K562 (cell line): ENCODE measurements around the gene SPDL1. TPM values are rescaled to one million over a fixed set of nuclear protein-coding genes. Genes with fewer than 3 reads are reported as not detected.

ENCODE experiments used
- ATF3 ChIP-seq, 2 experiments: fragments of 450-650 bp in 1 of 2; sonication (generic) in 1 of 2; formaldehyde crosslinking in 1 of 2; IDR thresholded peaks in 1 of 2; conservative IDR thresholded peaks in 1 of 2; 2 replicates each; pipeline versions ENCODE4 v1.6.1 to v1.8.1; 2016 to 2023; ENCODE audit warnings: mild to moderate bottlenecking in 2 of 2, moderate library complexity in 2 of 2, inconsistent platforms in 1 of 2, missing genetic modification reagents in 1 of 2
- BDP1 ChIP-seq: IDR thresholded peaks from 3 replicates; pipeline ENCODE4 v1.6.1; 2011; ENCODE audit not compliant: insufficient read length, insufficient read depth
- ELF1 ChIP-seq: fragments of 200-800 bp; sonication (Bioruptor generic); IDR thresholded peaks from 2 replicates; pipeline ENCODE4 v1.6.1; 2016; ENCODE audit warnings: missing genetic modification characterization, missing compliant biosample characterization
- FOXA1 ChIP-seq: fragments of 450-650 bp; IDR thresholded peaks from 2 replicates; pipeline ENCODE4 v1.6.1; 2016; ENCODE audit warnings: mild to moderate bottlenecking, borderline replicate concordance
- HDAC3 ChIP-seq: fragments of 450-650 bp; IDR thresholded peaks from 2 replicates; pipeline ENCODE4 v1.6.1; 2018; ENCODE audit warnings: borderline replicate concordance, mild to moderate bottlenecking, moderate library complexity; ENCODE audit not compliant: partially characterized antibody
- HMG20A ChIP-seq: fragments of 450-650 bp; formaldehyde crosslinking; conservative IDR thresholded peaks from 2 replicates; pipeline ENCODE4 v1.4.0; 2020; ENCODE audit warnings: mild to moderate bottlenecking, mixed read lengths
- IRF1 ChIP-seq: sonication (generic); formaldehyde crosslinking; IDR thresholded peaks from 2 replicates; pipeline ENCODE4 v1.8.0; 2022; ENCODE audit warnings: missing genetic modification reagents, mild to moderate bottlenecking, borderline replicate concordance
- JUND ChIP-seq, 2 experiments: IDR thresholded peaks; 2 replicates in 1 of 2; 3 replicates in 1 of 2; pipeline ENCODE4 v1.6.1; 2011; ENCODE audit warnings: borderline replicate concordance in 2 of 2, low read depth in 2 of 2, low read length in 2 of 2, improper control_type of control experiment in 1 of 2, missing biosample characterization in 1 of 2, missing genetic modification characterization in 1 of 2, missing genetic modification reagents in 1 of 2
- KLF16 ChIP-seq: IDR thresholded peaks from 2 replicates; pipeline ENCODE4 v1.6.1; 2016; ENCODE audit warnings: antibody characterized with exemption
- L3MBTL2 ChIP-seq: fragments of 450-650 bp; IDR thresholded peaks from 2 replicates; pipeline ENCODE4 v1.6.1; 2016; ENCODE audit warnings: mild to moderate bottlenecking, moderate library complexity
- NR2C2 ChIP-seq, 2 experiments: fragments of 200-800 bp in 1 of 2; sonication (Bioruptor generic) in 1 of 2; sonication (generic) in 1 of 2; formaldehyde crosslinking in 1 of 2; IDR thresholded peaks; 2 replicates each; pipeline versions ENCODE4 v1.6.1 to v1.8.0; 2016 to 2022; ENCODE audit warnings: mild to moderate bottlenecking in 1 of 2, missing compliant biosample characterization in 1 of 2, missing genetic modification characterization in 1 of 2, missing genetic modification reagents in 1 of 2
- OTX1 ChIP-seq: fragments of 450-650 bp; formaldehyde crosslinking; IDR thresholded peaks from 2 replicates; pipeline ENCODE4 v1.4.0; 2022; ENCODE audit warnings: mild to moderate bottlenecking
- POLR2AphosphoS2 ChIP-seq: IDR thresholded peaks from 2 replicates; pipeline ENCODE4 v1.6.1; 2012; ENCODE audit warnings: low read length, improper control_type of control experiment
- SNAPC5 ChIP-seq: fragments of 250-450 bp; sonication (Bioruptor Pico); IDR thresholded peaks from 2 replicates; pipeline ENCODE4 v1.8.0; 2021; ENCODE audit warnings: moderate library complexity, mild to moderate bottlenecking, inconsistent platforms
- SRSF3 ChIP-seq: fragments of 200-400 bp; formaldehyde crosslinking; IDR thresholded peaks from 2 replicates; pipeline ENCODE4 v1.6.1; 2016; ENCODE audit warnings: mild to moderate bottlenecking, low read length, moderate library complexity; ENCODE audit not compliant: insufficient read depth
- STAT5B ChIP-seq: fragments of 250-450 bp; sonication (Bioruptor Pico); IDR thresholded peaks from 2 replicates; pipeline ENCODE4 v1.8.0; 2021; ENCODE audit warnings: mild to moderate bottlenecking, inconsistent platforms
- ZBTB11 ChIP-seq, 3 experiments: fragments of 200-800 bp in 1 of 3; fragments of 250-450 bp in 1 of 3; fragments of 450-650 bp in 1 of 3; sonication (Bioruptor Pico) in 1 of 3; sonication (Bioruptor generic) in 1 of 3; formaldehyde crosslinking in 1 of 3; IDR thresholded peaks; 2 replicates each; pipeline versions ENCODE4 v1.6.1 to v1.8.0; 2016 to 2022; ENCODE audit warnings: mild to moderate bottlenecking in 2 of 3, missing genetic modification characterization in 2 of 3, missing compliant biosample characterization in 1 of 3, moderate library complexity in 1 of 3
- ZFP36 ChIP-seq: fragments of 150-350 bp; IDR thresholded peaks from 2 replicates; pipeline ENCODE4 v1.6.1; 2018; ENCODE audit warnings: low read length, low read depth; ENCODE audit not compliant: partially characterized antibody
- ZNF408 ChIP-seq: fragments of 250-450 bp; sonication (Bioruptor Pico); IDR thresholded peaks from 2 replicates; pipeline ENCODE4 v1.4.0; 2020; ENCODE audit warnings: low read depth, mild to moderate bottlenecking, moderate library complexity
- ZNF431 ChIP-seq: sonication (generic); formaldehyde crosslinking; IDR thresholded peaks from 2 replicates; pipeline ENCODE4 v1.8.0; 2022; ENCODE audit warnings: mild to moderate bottlenecking, missing genetic modification reagents
- ZNF589 ChIP-seq: fragments of 200-800 bp; sonication (Bioruptor generic); IDR thresholded peaks from 2 replicates; pipeline ENCODE4 v1.6.1; 2016; ENCODE audit warnings: low read depth, missing genetic modification characterization, missing compliant biosample characterization
- ZNF77 ChIP-seq: fragments of 250-450 bp; sonication (Bioruptor Pico); IDR thresholded peaks from 2 replicates; pipeline ENCODE4 v1.5.0; 2020
- polyA plus RNA-seq, 8 experiments: library from polyadenylated mRNA; depleted of rRNA in 4 of 8; stranded (reverse) in 5 of 8; unstranded in 3 of 8; fragments of >200 nt; fragmentation: Nextera tagmentation in 2 of 8; fragmentation: Illumina TruSeq in 1 of 8; extraction: Ambion mirVana in 2 of 8; extraction: Trizol in 1 of 8; gene quantifications; 2 replicates each; pipeline versions ENCODE4 v1.2.1 to v1.2.3, GENCODE V29; 2011 to 2014; ENCODE audit warnings: inconsistent platforms in 1 of 8, missing spikeins in 1 of 8
- total RNA-seq, 7 experiments: library from RNA; depleted of rRNA in 6 of 7; stranded (reverse); fragments of >200 nt in 6 of 7; fragmentation: Illumina TruSeq in 2 of 7; extraction: Trizol in 2 of 7; gene quantifications; 2 replicates each; pipeline versions ENCODE4 v1.2.1 to v1.2.3, GENCODE V29; 2011 to 2021; ENCODE audit warnings: low replicate concordance in 1 of 7

SPDL1 gene
- total and polyA plus RNA-seq, 9 of the 15 experiments (the other 6 are each of a cell fraction or from before 2014, with no cell fraction given), result 32.4 to 59.6 (median 49.0) TPM

- no peak for TF ChIP-seq NR2C2 (CRISPR knock-in tag; IDR thresholded peaks at IDR 0.05)
- TF ChIP-seq NR2C2 (tag; IDR thresholded peaks at IDR 0.05), result no peak
- no peak for TF ChIP-seq OTX1 (CRISPR knock-in tag)
- no peak for TF ChIP-seq L3MBTL2
- no peak for TF ChIP-seq ELF1 (tag)
- TF ChIP-seq ZNF589 (CRISPR knock-in tag), result peak; percentile 79
- no peak for TF ChIP-seq ZNF408 (CRISPR knock-in tag)
- peak; percentile 52; the same call in 1 of the 2 replicates for TF ChIP-seq JUND (IDR thresholded peaks at IDR 0.05; ENCODE audit: borderline replicate concordance, low read depth, low read length)
- TF ChIP-seq JUND (tag; IDR thresholded peaks at IDR 0.05; ENCODE audit: borderline replicate concordance, low read depth, low read length), result peak; percentile 26; the same call in 1 of the 3 replicates
- TF ChIP-seq IRF1 (CRISPR knock-in tag), result no peak
- no peak for TF ChIP-seq POLR2AphosphoS2
- no peak for TF ChIP-seq HMG20A (CRISPR knock-in tag)
- TF ChIP-seq ZNF77 (CRISPR knock-in tag), result no peak
- TF ChIP-seq ZBTB11 (CRISPR knock-in tag; IDR thresholded peaks at IDR 0.05), result peak in 1 of 3 experiments; percentile 38; a peak in 1 of 6 replicates
- no peak for TF ChIP-seq BDP1
- no peak for TF ChIP-seq SNAPC5 (CRISPR knock-in tag)
- peak; percentile 28; the same call in 1 of the 2 replicates for TF ChIP-seq ATF3 (IDR thresholded peaks at IDR 0.05)
- no peak for TF ChIP-seq ATF3 (CRISPR knock-in tag; conservative IDR thresholded peaks at IDR 0.05)
- no peak for TF ChIP-seq ZFP36
- no peak for TF ChIP-seq FOXA1
- peak; percentile 62 for TF ChIP-seq HDAC3
- TF ChIP-seq ZNF431 (CRISPR knock-in tag), result no peak
- no peak for TF ChIP-seq SRSF3
- peak; percentile 59; the same call in 1 of the 2 replicates for TF ChIP-seq KLF16
- TF ChIP-seq STAT5B (CRISPR knock-in tag), result no peak
Observed at GRCh38 chr5:169650701-169651331, 67.2 kb downstream of the SPDL1 start (continued).
